Erythroblast (primary cell): ENCODE data around the gene DZANK1.

Source experiments
- GATA1 ChIP-seq: IDR thresholded peaks from 2 replicates; pipeline ENCODE4 v1.6.1; 2011; ENCODE audit warnings: low read depth, mild to moderate bottlenecking, control low read depth, low read length, moderate library complexity
- POLR2A ChIP-seq: IDR thresholded peaks from 2 replicates; pipeline ENCODE4 v1.6.1; 2011; ENCODE audit warnings: mild to moderate bottlenecking, low read length

DNA sequence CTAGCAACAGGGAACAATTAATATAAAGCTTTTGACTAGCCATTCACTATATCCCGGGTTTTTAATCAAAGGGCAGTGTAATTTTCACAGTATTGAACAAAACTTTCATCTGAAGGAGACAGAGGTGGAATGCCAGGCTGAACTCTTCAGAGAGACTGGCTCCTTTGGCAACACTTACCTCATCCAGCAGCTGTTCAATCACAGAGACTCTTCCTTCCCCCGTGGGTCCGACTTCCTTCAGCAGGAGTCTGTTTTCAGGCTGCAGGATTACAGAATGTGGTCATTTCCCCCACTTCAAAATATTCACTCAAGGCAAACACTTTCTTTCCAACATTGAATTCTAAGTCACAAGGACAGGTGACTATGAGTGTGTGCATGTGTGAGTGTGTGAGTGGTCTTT is 76.6 kb downstream of the DZANK1 start:
- TF ChIP-seq POLR2A (no peak), GATA1 (no peak)
